Loucy (cell line): ENCODE measurements around the gene AGBL1.

Experiments used
- CTCF ChIP-seq: fragments of 200-600 bp; sonication (generic); conservative IDR thresholded peaks from 2 replicates; pipeline ENCODE4 v1.5.1; 2014; ENCODE audit warnings: mild to moderate bottlenecking, antibody characterized with exemption, low read length
- EZH2phosphoT487 ChIP-seq: fragments of 200-600 bp; IDR thresholded peaks from 2 replicates; pipeline ENCODE4 v1.6.1; 2018; ENCODE audit warnings: antibody characterized with exemption, mild to moderate bottlenecking, moderate library complexity, borderline replicate concordance

GRCh38 chr15:86590461-86590860, 510.8 kb downstream of the AGBL1 start:
- TF ChIP-seq CTCF (no peak), EZH2phosphoT487 (no peak)
